Endothelial cell of umbilical vein (primary cell): Measurements from ENCODE around the gene MINDY4. TPM values are rescaled to one million over a fixed set of nuclear protein-coding genes. Genes with fewer than 3 reads are reported as not detected.

Experiments
- BruUV-seq: library from RNA; stranded (reverse); fragments of 400-500 nt; replicated peaks from 2 replicates; lab custom pipeline; 2021; lab: Mats Ljungman, UMichigan
- CTCF ChIA-PET: fragments of 300-600, 350-600 bp; sonication (Branson Sonifier 250); formaldehyde crosslinking; loops from one replicate; lab custom pipeline; 2021; ENCODE audit warnings: antibody characterized with exemption, inconsistent platforms; lab: Charles Lee
- POLR2A ChIA-PET: fragments of 300-600, 350-600 bp; sonication (Branson Sonifier 250); formaldehyde crosslinking; loops from one replicate; lab custom pipeline; 2021; ENCODE audit warnings: antibody characterized with exemption, inconsistent platforms; lab: Charles Lee
- DNase-seq: peaks from one replicate; pipeline ENCODE4 v3.0.0-alpha.2; 2011; ENCODE audit warnings: low read depth, low spot score
- FAIRE-seq: peaks from 2 replicates; lab custom pipeline; 2011; peaks lifted over from hg19 to GRCh38; lab: Jason Lieb, UNC
- H2AFZ ChIP-seq: 2 replicates; pipeline ENCODE4 v1.6.0; 2012; ENCODE audit warnings: low read depth, low read length, control low read depth, inconsistent platforms
- H3K27ac ChIP-seq: 2 replicates; pipeline ENCODE4 v1.5.1; 2011; ENCODE audit warnings: low read depth, mild to moderate bottlenecking, control low read depth, low read length, moderate library complexity; ENCODE audit not compliant: insufficient read depth
- H3K27me3 ChIP-seq, 2 experiments: 2 replicates each; pipeline versions ENCODE4 v1.6.0 to v1.6.1; 2011; ENCODE audit warnings: low read length in 2 of 2, mixed read lengths in 1 of 2; ENCODE audit not compliant: control insufficient read depth in 2 of 2, insufficient read depth in 2 of 2
- H3K36me3 ChIP-seq, 2 experiments: 2 replicates in 1 of 2; 3 replicates in 1 of 2; pipeline ENCODE4 v1.5.1; 2011; ENCODE audit warnings: low read length in 2 of 2, mild to moderate bottlenecking in 1 of 2, moderate library complexity in 1 of 2; ENCODE audit not compliant: control insufficient read depth in 2 of 2, insufficient read depth in 2 of 2; ENCODE audit errors: extremely low read depth in 1 of 2
- H3K4me1 ChIP-seq: 3 replicates; pipeline ENCODE4 v1.5.1; 2011; ENCODE audit warnings: mild to moderate bottlenecking, low read length; ENCODE audit not compliant: control insufficient read depth, insufficient read depth; ENCODE audit errors: extremely low read depth
- H3K4me2 ChIP-seq: 2 replicates; pipeline ENCODE4 v1.6.1; 2011; ENCODE audit warnings: low read length, control low read depth, mixed read lengths; ENCODE audit not compliant: insufficient read depth
- H3K4me3 ChIP-seq, 3 experiments: fragments of 200-600 bp in 1 of 3; sonication (generic), shearing (Covaris generic) in 1 of 3; replicated peaks in 1 of 3; 2 replicates each; pipeline ENCODE4 v1.5.1; 2011 to 2016; ENCODE audit warnings: control low read depth in 3 of 3, low read length in 3 of 3, mild to moderate bottlenecking in 2 of 3, inconsistent platforms in 1 of 3, low read depth in 1 of 3, moderate library complexity in 1 of 3; ENCODE audit not compliant: insufficient read depth in 1 of 3
- H3K79me2 ChIP-seq: 2 replicates; pipeline ENCODE4 v1.6.0; 2012; ENCODE audit warnings: low read length, inconsistent platforms; ENCODE audit not compliant: control insufficient read depth, insufficient read depth
- H3K9ac ChIP-seq: replicated peaks from 2 replicates; pipeline ENCODE3; 2011; ENCODE audit warnings: low read length, control low read depth; ENCODE audit not compliant: insufficient read depth; ENCODE audit errors: extremely low read depth
- H3K9me1 ChIP-seq: replicated peaks from 3 replicates; pipeline ENCODE4 v1.6.0; 2011; ENCODE audit warnings: mild to moderate bottlenecking, low read length; ENCODE audit not compliant: control insufficient read depth, insufficient read depth; ENCODE audit errors: extremely low read depth
- H3K9me3 ChIP-seq: replicated peaks from 2 replicates; pipeline ENCODE4 v1.5.1; 2012; ENCODE audit warnings: low read length, inconsistent platforms; ENCODE audit not compliant: control insufficient read depth, insufficient read depth
- H4K20me1 ChIP-seq: replicated peaks from 2 replicates; pipeline ENCODE3; 2011; ENCODE audit warnings: mild to moderate bottlenecking, low read length; ENCODE audit not compliant: control insufficient read depth, insufficient read depth; ENCODE audit errors: extremely low read depth
- EZH2 ChIP-seq: IDR thresholded peaks from 2 replicates; pipeline ENCODE4 v1.6.1; 2012; ENCODE audit warnings: borderline replicate concordance, low read depth, mild to moderate bottlenecking, moderate library complexity, low read length, inconsistent platforms; ENCODE audit not compliant: severe bottlenecking
- FOS ChIP-seq: IDR thresholded peaks from 2 replicates; pipeline ENCODE4 v1.6.1; 2011; ENCODE audit warnings: mild to moderate bottlenecking, low read length, moderate library complexity, borderline replicate concordance; ENCODE audit not compliant: insufficient read depth
- GATA2 ChIP-seq: IDR thresholded peaks from 2 replicates; pipeline ENCODE4 v1.7.0; 2011; ENCODE audit warnings: low read depth, mild to moderate bottlenecking, moderate library complexity, mixed read lengths, low read length; ENCODE audit not compliant: insufficient read length, insufficient read depth
- JUN ChIP-seq: IDR thresholded peaks from 2 replicates; pipeline ENCODE4 v1.6.1; 2011; ENCODE audit warnings: borderline replicate concordance, low read depth; ENCODE audit not compliant: insufficient read length, insufficient read depth
- MYC ChIP-seq: IDR thresholded peaks from one replicate; pipeline ENCODE4 v1.6.1; 2011; ENCODE audit warnings: mild to moderate bottlenecking, low read depth, low read length
- POLR2A ChIP-seq: IDR thresholded peaks from 2 replicates; pipeline ENCODE4 v1.6.1; 2012; ENCODE audit warnings: low read depth, mild to moderate bottlenecking, control low read depth, low read length
- POLR2AphosphoS5 ChIP-seq: IDR thresholded peaks from 2 replicates; pipeline ENCODE4 v1.6.1; 2012; ENCODE audit warnings: low read depth, mild to moderate bottlenecking, control low read depth, low read length, moderate library complexity; ENCODE audit not compliant: insufficient read depth
- dilution Hi-C: fragments of 300-500 bp; cut with MboI; formaldehyde crosslinking; loops from one replicate; pipeline ENCODE4 v1.15.0; 2019; ENCODE audit warnings: low sequenced_read_pairs; ENCODE audit not compliant: extremely low pct_ligation_motif_present
- intact Hi-C: fragments of 100-400 bp; cut with micrococcal nuclease; formaldehyde crosslinking; loops from one replicate; pipeline ENCODE4 v1.10.0; 2022
- polyA plus RNA-seq, 4 experiments: library from polyadenylated mRNA; depleted of rRNA in 3 of 4; stranded (reverse) in 3 of 4; unstranded in 1 of 4; fragments of >200 nt; gene quantifications; 2 replicates each; pipeline versions ENCODE4 v1.2.1 to v1.2.3, GENCODE V29; 2011 to 2012; ENCODE audit warnings: missing spikeins in 1 of 4
- total RNA-seq: library from RNA; stranded (reverse); gene quantifications from 2 replicates; pipeline ENCODE4 v1.2.3, GENCODE V29; 2021
- TF ChIP-seq, protein P1 (sequence below), 2 donors: IDR thresholded peaks; 1 replicate in 1 of 2; 2 replicates in 1 of 2; pipeline ENCODE4 v1.5.1; 2011; ENCODE audit warnings: low read length in 2 of 2, mild to moderate bottlenecking in 2 of 2, moderate library complexity in 2 of 2, control low read depth in 1 of 2, inconsistent platforms in 1 of 2, low read depth in 1 of 2; ENCODE audit not compliant: insufficient read depth in 1 of 2; ENCODE audit errors: extremely low read depth in 1 of 2
- TF ChIP-seq, protein P2 (sequence below): IDR thresholded peaks from 2 replicates; pipeline ENCODE4 v1.6.1; 2011; ENCODE audit not compliant: insufficient read depth, insufficient read length

Gene MINDY4
- total and polyA plus RNA-seq, 2 donors (not counting 3 experiments of a cell fraction or from before 2014, with no cell fraction given) = 2.2 to 4.7 TPM

DNA sequence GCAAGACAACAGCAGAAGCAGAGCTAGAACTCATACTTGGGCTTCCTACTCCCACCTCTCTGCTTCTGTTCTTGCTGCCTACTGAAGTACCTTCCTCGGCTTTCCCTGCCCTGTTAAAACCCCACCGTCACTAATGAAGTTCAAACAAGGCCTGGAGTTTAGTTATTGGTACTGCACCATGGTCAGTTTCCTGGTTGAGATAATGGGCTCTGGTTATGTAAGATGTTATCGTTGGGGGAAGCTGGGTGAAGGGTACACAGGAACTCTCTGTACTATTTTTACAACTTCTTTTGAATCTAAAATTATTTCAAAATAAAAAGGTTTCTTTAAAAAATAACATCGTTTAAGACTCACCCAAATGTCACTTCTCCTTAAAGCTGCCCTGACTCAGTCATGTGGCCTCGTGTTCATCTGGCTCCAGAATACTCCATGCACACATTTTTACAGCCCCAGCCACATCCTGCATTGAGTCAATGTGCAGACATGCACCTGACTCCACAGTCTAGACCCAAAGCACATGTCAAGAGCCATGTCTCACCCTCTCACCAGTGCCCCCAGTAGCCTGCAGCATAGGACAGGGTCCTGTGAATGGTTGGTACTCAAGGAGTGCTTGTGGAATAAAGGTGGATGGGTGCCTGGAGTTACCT, 103.6 kb downstream of the MINDY4 start:
- ChIA-PET POLR2A (no interaction called here), CTCF (interaction anchor here (1.4 kb wide), 1 partner anchor 64 kb away, joined by 3 read pairs; no protein-coding TSS in a partner anchor)
- dilution Hi-C loops (no loop called here), intact Hi-C loops (no loop called here)
- Histone ChIP-seq H3K4me2 (no peak overlapping the region), H3K9me1 (no peaks in the 10 kb centered on the region), H3K36me3 (peaks cover 0 to 3% of the 10 kb centered on the region in 2 experiments), H3K9ac (no peak overlapping the region), H3K27me3 (no peaks in the 10 kb centered on the region), H2AFZ (no peak overlapping the region), H3K9me3 (no peaks in the 10 kb centered on the region), H4K20me1 (no peaks in the 10 kb centered on the region), H3K4me3 (no peak overlapping the region), H3K4me1 (peaks cover 10% of the 10 kb centered on the region), H3K27ac (no peak overlapping the region), H3K79me2 (no peaks in the 10 kb centered on the region)
- no TSS peak for BruUV-seq
- no peak for TF ChIP-seq FOS
- TF ChIP-seq MYC = no peak
- TF ChIP-seq, protein P1, sequence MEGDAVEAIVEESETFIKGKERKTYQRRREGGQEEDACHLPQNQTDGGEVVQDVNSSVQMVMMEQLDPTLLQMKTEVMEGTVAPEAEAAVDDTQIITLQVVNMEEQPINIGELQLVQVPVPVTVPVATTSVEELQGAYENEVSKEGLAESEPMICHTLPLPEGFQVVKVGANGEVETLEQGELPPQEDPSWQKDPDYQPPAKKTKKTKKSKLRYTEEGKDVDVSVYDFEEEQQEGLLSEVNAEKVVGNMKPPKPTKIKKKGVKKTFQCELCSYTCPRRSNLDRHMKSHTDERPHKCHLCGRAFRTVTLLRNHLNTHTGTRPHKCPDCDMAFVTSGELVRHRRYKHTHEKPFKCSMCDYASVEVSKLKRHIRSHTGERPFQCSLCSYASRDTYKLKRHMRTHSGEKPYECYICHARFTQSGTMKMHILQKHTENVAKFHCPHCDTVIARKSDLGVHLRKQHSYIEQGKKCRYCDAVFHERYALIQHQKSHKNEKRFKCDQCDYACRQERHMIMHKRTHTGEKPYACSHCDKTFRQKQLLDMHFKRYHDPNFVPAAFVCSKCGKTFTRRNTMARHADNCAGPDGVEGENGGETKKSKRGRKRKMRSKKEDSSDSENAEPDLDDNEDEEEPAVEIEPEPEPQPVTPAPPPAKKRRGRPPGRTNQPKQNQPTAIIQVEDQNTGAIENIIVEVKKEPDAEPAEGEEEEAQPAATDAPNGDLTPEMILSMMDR (IDR thresholded peaks at IDR 0.05; ENCODE audit: extremely low read depth in 1 of 2, insufficient read depth in 1 of 2, low read depth in 1 of 2, low read length in 2 of 2) = no peak
- TF ChIP-seq POLR2AphosphoS5 = no peak
- no peak for TF ChIP-seq EZH2
- TF ChIP-seq GATA2 = no peak
- no peak for TF ChIP-seq POLR2A
- TF ChIP-seq JUN = no peak
- TF ChIP-seq, protein P2, sequence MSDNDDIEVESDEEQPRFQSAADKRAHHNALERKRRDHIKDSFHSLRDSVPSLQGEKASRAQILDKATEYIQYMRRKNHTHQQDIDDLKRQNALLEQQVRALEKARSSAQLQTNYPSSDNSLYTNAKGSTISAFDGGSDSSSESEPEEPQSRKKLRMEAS = no peak
- FAIRE-seq (no peak), DNase-seq (no peak)
